ENCODE measurements around the gene PTMS.
A peak's percentile ranks its signal among the peaks of the same experiment; 100 is the strongest.

Gene PTMS

GRCh38 chr12:6784296-6784695 lies 18.1 kb downstream of the PTMS start:
- Histone ChIP-seq H3K27me3 (ENCODE audit: insufficient read depth, poor library complexity, severe bottlenecking) (no peaks in the 10 kb centered on the region), H3K27ac (replicated peaks) (peak overlapping the region; percentile 26), H3K4me3 (replicated peaks; ENCODE audit: insufficient read depth, low read length) (no peak overlapping the region)
- TF ChIP-seq POLR2AphosphoS5 (IDR thresholded peaks at IDR 0.05; ENCODE audit: low read depth) = no peak
- DNase-seq (ENCODE audit: low read depth in 1 of 2, low spot score in 1 of 2) = no peak

- TF ChIP-seq SPI1 (IDR thresholded peaks at IDR 0.05; ENCODE audit: borderline replicate concordance, low read depth) = peak; percentile 14; the same call in 1 of the 2 replicates
- no peak for TF ChIP-seq GABPA (IDR thresholded peaks at IDR 0.05; ENCODE audit: low read depth)
- TF ChIP-seq CTCF (IDR thresholded peaks at IDR 0.05; ENCODE audit: insufficient read depth, low read length) = no peak
- Histone ChIP-seq H3K4me3 (replicated peaks; ENCODE audit: insufficient read depth, low read length) (no peak overlapping the region), H3K27me3 (ENCODE audit: insufficient read depth, poor library complexity, severe bottlenecking) (no peaks in the 10 kb centered on the region), H3K27ac (replicated peaks) (peak overlapping the region; percentile 26)
- DNase-seq (ENCODE audit: low read depth in 1 of 2, low spot score in 1 of 2) = no peak
These were observed 18.6 kb downstream of the PTMS start for GRCh38 chr12:6784761-6785160.

GRCh38 chr12:6786416-6787094 lies 20.4 kb downstream of the PTMS start:
- TF ChIP-seq SPI1 (IDR thresholded peaks at IDR 0.05; ENCODE audit: borderline replicate concordance, low read depth) (peak; percentile 27; the same call in 1 of the 2 replicates), GABPA (IDR thresholded peaks at IDR 0.05; ENCODE audit: low read depth) (no peak), POLR2AphosphoS5 (IDR thresholded peaks at IDR 0.05; ENCODE audit: low read depth) (no peak), CTCF (IDR thresholded peaks at IDR 0.05; ENCODE audit: insufficient read depth, low read length) (no peak), REST (IDR thresholded peaks at IDR 0.05; ENCODE audit: insufficient replicate concordance, low read depth) (no peak)
- no peak overlapping the region for H3K27ac ChIP-seq (replicated peaks)
- H3K27me3 ChIP-seq (ENCODE audit: insufficient read depth, poor library complexity, severe bottlenecking) = no peaks in the 10 kb centered on the region
- H3K4me3 ChIP-seq (replicated peaks; ENCODE audit: insufficient read depth, low read length) = no peak overlapping the region
- no peak for DNase-seq (ENCODE audit: low read depth in 1 of 2, low spot score in 1 of 2)

- H3K27me3 ChIP-seq (ENCODE audit: insufficient read depth, poor library complexity, severe bottlenecking) = no peaks in the 10 kb centered on the region
- H3K27ac ChIP-seq (replicated peaks) = no peak overlapping the region
- TF ChIP-seq GABPA (IDR thresholded peaks at IDR 0.05; ENCODE audit: low read depth) (no peak), REST (IDR thresholded peaks at IDR 0.05; ENCODE audit: insufficient replicate concordance, low read depth) (no peak), POLR2AphosphoS5 (IDR thresholded peaks at IDR 0.05; ENCODE audit: low read depth) (no peak), CTCF (IDR thresholded peaks at IDR 0.05; ENCODE audit: insufficient read depth, low read length) (no peak), SPI1 (IDR thresholded peaks at IDR 0.05; ENCODE audit: borderline replicate concordance, low read depth) (no peak)
- no peak overlapping the region for H3K4me3 ChIP-seq (replicated peaks; ENCODE audit: insufficient read depth, low read length)
- DNase-seq (ENCODE audit: low read depth in 1 of 2, low spot score in 1 of 2) = no peak
These were observed 21.1 kb downstream of the PTMS start for GRCh38 chr12:6787309-6787708.
